Astrocyte (in vitro differentiated cells and primary cell): ENCODE data around the gene SPRR2G. TPM values are rescaled to one million over a fixed set of nuclear protein-coding genes. Genes with fewer than 3 reads are reported as not detected.
"Not testable (repeated sequence)": the region's sequence is repeated elsewhere in the genome, so short reads cannot be mapped to it uniquely, and the experiment has no call there.

ENCODE experiments used
- DNase-seq: peaks from one replicate; pipeline ENCODE4 v3.0.0-alpha.2; 2010; ENCODE audit warnings: low read depth
- FAIRE-seq: peaks from 2 replicates; lab custom pipeline; 2011; peaks lifted over from hg19 to GRCh38; lab: Jason Lieb, UNC
- H2AFZ ChIP-seq: 2 replicates; pipeline ENCODE4 v1.6.0; 2012; ENCODE audit warnings: low read depth, low read length, inconsistent platforms
- H3K27ac ChIP-seq: 2 replicates; pipeline ENCODE4 v1.5.1; 2011; ENCODE audit warnings: low read depth, low read length, inconsistent platforms
- H3K27me3 ChIP-seq: 2 replicates; pipeline ENCODE4 v1.6.0; 2011; ENCODE audit warnings: low read length, inconsistent platforms; ENCODE audit not compliant: insufficient read depth
- H3K36me3 ChIP-seq: 2 replicates; pipeline ENCODE4 v1.5.1; 2011; ENCODE audit warnings: low read length, inconsistent platforms; ENCODE audit not compliant: insufficient read depth
- H3K4me1 ChIP-seq: 2 replicates; pipeline ENCODE4 v1.5.1; 2011; ENCODE audit warnings: low read length, inconsistent platforms; ENCODE audit not compliant: insufficient read depth
- H3K4me2 ChIP-seq: 2 replicates; pipeline ENCODE4 v1.6.0; 2012; ENCODE audit warnings: low read length, inconsistent platforms
- H3K4me3 ChIP-seq: 2 replicates; pipeline ENCODE4 v1.5.1; 2011; ENCODE audit warnings: low read depth, mild to moderate bottlenecking, low read length, inconsistent platforms; ENCODE audit not compliant: insufficient read depth
- H3K79me2 ChIP-seq: 2 replicates; pipeline ENCODE4 v1.6.0; 2012; ENCODE audit warnings: mild to moderate bottlenecking, low read length, inconsistent platforms; ENCODE audit not compliant: insufficient read depth
- H3K9ac ChIP-seq: 2 replicates; pipeline ENCODE4 v1.6.0; 2012; ENCODE audit warnings: mild to moderate bottlenecking, low read length, inconsistent platforms
- H3K9me3 ChIP-seq: 2 replicates; pipeline ENCODE4 v1.5.1; 2012; ENCODE audit warnings: low read depth, mild to moderate bottlenecking, low read length, inconsistent platforms; ENCODE audit not compliant: insufficient read depth
- H4K20me1 ChIP-seq: 2 replicates; pipeline ENCODE4 v1.6.0; 2012; ENCODE audit warnings: low read length, inconsistent platforms; ENCODE audit not compliant: insufficient read depth
- H3K27ac Mint-ChIP-seq: one replicate; pipeline ENCODE4 v1.8.0; 2021; ENCODE audit warnings: mild to moderate bottlenecking, mixed read lengths; ENCODE audit not compliant: unreplicated experiment
- H3K27me3 Mint-ChIP-seq: one replicate; pipeline ENCODE4 v1.8.0; 2021; ENCODE audit warnings: low read depth, mixed read lengths; ENCODE audit not compliant: unreplicated experiment
- H3K36me3 Mint-ChIP-seq: one replicate; pipeline ENCODE4 v1.8.0; 2021; ENCODE audit warnings: low read depth, mixed read lengths; ENCODE audit not compliant: unreplicated experiment
- H3K4me1 Mint-ChIP-seq: one replicate; pipeline ENCODE4 v1.8.0; 2021; ENCODE audit warnings: low read depth, mixed read lengths; ENCODE audit not compliant: unreplicated experiment
- H3K4me3 Mint-ChIP-seq: one replicate; pipeline ENCODE4 v1.8.0; 2021; ENCODE audit warnings: mild to moderate bottlenecking, moderate library complexity, mixed read lengths; ENCODE audit not compliant: unreplicated experiment
- H3K9me3 Mint-ChIP-seq: one replicate; pipeline ENCODE4 v1.8.0; 2021; ENCODE audit warnings: mild to moderate bottlenecking, mixed read lengths; ENCODE audit not compliant: unreplicated experiment
- CTCF ChIP-seq: IDR thresholded peaks from 2 replicates; pipeline ENCODE4 v1.5.1; 2011; ENCODE audit warnings: low read depth, mild to moderate bottlenecking, inconsistent platforms, low read length, moderate library complexity; ENCODE audit not compliant: insufficient read depth
- EZH2 ChIP-seq: IDR thresholded peaks from 2 replicates; pipeline ENCODE4 v1.6.1; 2012; ENCODE audit warnings: mild to moderate bottlenecking, low read length, inconsistent platforms; ENCODE audit not compliant: insufficient read depth
- total RNA-seq: library from RNA; stranded (reverse); gene quantifications from 2 replicates; pipeline ENCODE4 v1.2.1, GENCODE V29; 2021

The SPRR2G gene
- total RNA-seq, 1 donor from 2014 or later, result not detected

- H3K36me3 ChIP-seq, result no peaks in the 10 kb centered on the region
- H3K27ac ChIP-seq, result no peak overlapping the region
- no peaks in the 10 kb centered on the region for H3K9me3 Mint-ChIP-seq
- H3K4me2 ChIP-seq, result no peak overlapping the region
- H3K9ac ChIP-seq, result no peak overlapping the region
- no peaks in the 10 kb centered on the region for H3K4me1 ChIP-seq
- no peak for TF ChIP-seq EZH2
- TF ChIP-seq CTCF, result no peak
- H3K4me3 ChIP-seq, result no peak overlapping the region
- no peaks in the 10 kb centered on the region for H3K27me3 ChIP-seq
- H3K9me3 ChIP-seq, result no peaks in the 10 kb centered on the region
- H3K4me1 Mint-ChIP-seq, result no peaks in the 10 kb centered on the region
- no peaks in the 10 kb centered on the region for H4K20me1 ChIP-seq
- no peak for FAIRE-seq
- H2AFZ ChIP-seq, result no peak overlapping the region
- H3K27ac Mint-ChIP-seq, result no peak overlapping the region
- H3K27me3 Mint-ChIP-seq, result peaks cover 26% of the 10 kb centered on the region
- DNase-seq, result no peak
- H3K4me3 Mint-ChIP-seq, result no peak overlapping the region
- no peaks in the 10 kb centered on the region for H3K36me3 Mint-ChIP-seq
- H3K79me2 ChIP-seq, result no peaks in the 10 kb centered on the region
These were observed 42.0 kb upstream of the SPRR2G start for GRCh38 chr1:153192697-153193096.

- no peak for DNase-seq
- H3K4me3 Mint-ChIP-seq, result no peak overlapping the region
- Histone ChIP-seq H2AFZ (no peak overlapping the region), H3K27me3 (no peaks in the 10 kb centered on the region), H3K9me3 (no peaks in the 10 kb centered on the region), H3K9ac (no peak overlapping the region), H3K4me1 (no peaks in the 10 kb centered on the region), H3K27ac (no peak overlapping the region), H4K20me1 (no peaks in the 10 kb centered on the region), H3K36me3 (no peaks in the 10 kb centered on the region), H3K79me2 (no peaks in the 10 kb centered on the region), H3K4me3 (no peak overlapping the region), H3K4me2 (no peak overlapping the region)
- H3K9me3 Mint-ChIP-seq, result peaks cover 8% of the 10 kb centered on the region
- H3K36me3 Mint-ChIP-seq, result no peaks in the 10 kb centered on the region
- TF ChIP-seq CTCF, result no peak
- no peak for TF ChIP-seq EZH2
- H3K4me1 Mint-ChIP-seq, result no peaks in the 10 kb centered on the region
- no peak for FAIRE-seq
- peaks cover 21% of the 10 kb centered on the region for H3K27me3 Mint-ChIP-seq
- no peak overlapping the region for H3K27ac Mint-ChIP-seq
These were observed 39.7 kb upstream of the SPRR2G start for GRCh38 chr1:153190373-153190772.

- not testable (repeated sequence) for H3K4me1 ChIP-seq, H3K4me1 Mint-ChIP-seq, H3K27me3 ChIP-seq, H3K27ac Mint-ChIP-seq, H3K36me3 ChIP-seq, H3K4me3 ChIP-seq, H2AFZ ChIP-seq, H3K9me3 ChIP-seq, H3K36me3 Mint-ChIP-seq, DNase-seq, FAIRE-seq, H4K20me1 ChIP-seq, H3K4me2 ChIP-seq, H3K27ac ChIP-seq, H3K9ac ChIP-seq, H3K4me3 Mint-ChIP-seq, H3K27me3 Mint-ChIP-seq, H3K79me2 ChIP-seq
- H3K9me3 Mint-ChIP-seq, result peaks cover 11% of the 10 kb centered on the region
These were observed 37.6 kb upstream of the SPRR2G start for GRCh38 chr1:153188301-153188700.
